GM19395 (cell line): ENCODE measurements around the gene SLC12A3.

Experiments
- ATAC-seq: cut with Tn5 transposase; IDR thresholded peaks from one replicate; pipeline ENCODE4 v1.9.1; 2021; ENCODE audit warnings: mild to moderate bottlenecking, moderate library complexity; ENCODE audit not compliant: unreplicated experiment

SLC12A3 gene

GRCh38 chr16:56886296-56886695 lies 21.3 kb downstream of the SLC12A3 start:
- no peak for ATAC-seq

- ATAC-seq, result no peak
Observed at GRCh38 chr16:56886826-56887225, 21.8 kb downstream of the SLC12A3 start.

GRCh38 chr16:56888806-56889205 lies 23.8 kb downstream of the SLC12A3 start:
- peak; percentile 66 for ATAC-seq

- ATAC-seq, result peak; percentile 22
Observed at GRCh38 chr16:56889206-56889605, 24.2 kb downstream of the SLC12A3 start.

- no peak for ATAC-seq
Observed at GRCh38 chr16:56891685-56892084, 26.7 kb downstream of the SLC12A3 start.

- ATAC-seq, result no peak
Observed at GRCh38 chr16:56892705-56893104, 27.7 kb downstream of the SLC12A3 start.

- ATAC-seq, result no peak
Observed at GRCh38 chr16:56894331-56894917, 29.4 kb downstream of the SLC12A3 start.

GRCh38 chr16:56895813-56896212 lies 30.8 kb downstream of the SLC12A3 start:
- ATAC-seq, result no peak

- no peak for ATAC-seq
Observed at GRCh38 chr16:56896244-56896643, 31.2 kb downstream of the SLC12A3 start.

GRCh38 chr16:56897026-56897799 lies 32.2 kb downstream of the SLC12A3 start:
- no peak for ATAC-seq

GRCh38 chr16:56898847-56899246 lies 33.8 kb downstream of the SLC12A3 start:
- peak; percentile 88 for ATAC-seq

- no peak for ATAC-seq
Observed at GRCh38 chr16:56903866-56904265, 38.9 kb downstream of the SLC12A3 start.

- ATAC-seq, result no peak
Observed at GRCh38 chr16:56907401-56907800, 42.4 kb downstream of the SLC12A3 start.

GRCh38 chr16:56909527-56909979 lies 44.5 kb downstream of the SLC12A3 start:
- ATAC-seq, result no peak

GRCh38 chr16:56910112-56910511 lies 45.1 kb downstream of the SLC12A3 start:
- ATAC-seq, result no peak

- ATAC-seq, result no peak
Observed at GRCh38 chr16:56910654-56911539, 45.9 kb downstream of the SLC12A3 start.

GRCh38 chr16:56911771-56912571 lies 47.0 kb downstream of the SLC12A3 start:
- peak; percentile 71 for ATAC-seq

- ATAC-seq, result no peak
Observed at GRCh38 chr16:56912746-56913708, 48.0 kb downstream of the SLC12A3 start.

- ATAC-seq, result no peak
Observed at GRCh38 chr16:56914896-56915295, 49.9 kb downstream of the SLC12A3 start.
